C4-2B (cell line): ENCODE results near the gene FAM81B.

Experiments
- H3K27ac ChIP-seq: fragments of 450-650 bp; 2 replicates; pipeline ENCODE4 v1.5.1; 2017
- CTCF ChIP-seq: fragments of 450-650 bp; conservative IDR thresholded peaks from 2 replicates; pipeline ENCODE4 v1.5.1; 2017; ENCODE audit warnings: mild to moderate bottlenecking
- ZFX ChIP-seq: fragments of 450-650 bp; IDR thresholded peaks from 2 replicates; pipeline ENCODE4 v1.6.1; 2017

The FAM81B gene

GRCh38 chr5:95365302-95366095 lies 25.7 kb upstream of the FAM81B start:
- TF ChIP-seq CTCF: no peak
- TF ChIP-seq ZFX: no peak
- H3K27ac ChIP-seq: no peak overlapping the region

GRCh38 chr5:95369782-95370181 lies 21.4 kb upstream of the FAM81B start:
- TF ChIP-seq ZFX (no peak), CTCF (no peak)

GRCh38 chr5:95374061-95374460 lies 17.1 kb upstream of the FAM81B start:
- TF ChIP-seq ZFX (no peak), CTCF (no peak)
- no peak overlapping the region for H3K27ac ChIP-seq

More at GRCh38 chr5:95369782-95370181, 21.4 kb upstream of the FAM81B start:
- H3K27ac ChIP-seq: no peak overlapping the region

DNA sequence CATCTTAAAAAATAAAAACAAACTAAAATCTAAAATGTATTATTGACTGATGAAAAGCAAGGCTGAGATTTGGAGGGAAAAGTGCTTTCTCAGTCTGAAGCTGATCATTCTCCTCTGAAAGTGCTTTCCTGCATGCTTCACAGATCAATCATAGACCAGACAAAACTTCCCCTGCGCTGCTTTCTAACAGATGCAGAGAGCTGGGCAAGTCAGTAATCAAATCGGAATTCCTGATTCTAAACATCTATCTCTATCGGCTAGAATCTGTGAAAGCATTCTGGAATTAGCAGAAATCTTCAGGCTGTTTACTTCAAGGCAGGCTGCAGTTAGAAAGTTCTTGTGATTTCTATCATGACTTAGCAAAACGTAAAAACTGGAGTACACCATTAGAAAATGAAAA lies 15.6 kb upstream of the FAM81B start:
- H3K27ac ChIP-seq: no peak overlapping the region
- no peak for TF ChIP-seq CTCF
- TF ChIP-seq ZFX: no peak

DNA sequence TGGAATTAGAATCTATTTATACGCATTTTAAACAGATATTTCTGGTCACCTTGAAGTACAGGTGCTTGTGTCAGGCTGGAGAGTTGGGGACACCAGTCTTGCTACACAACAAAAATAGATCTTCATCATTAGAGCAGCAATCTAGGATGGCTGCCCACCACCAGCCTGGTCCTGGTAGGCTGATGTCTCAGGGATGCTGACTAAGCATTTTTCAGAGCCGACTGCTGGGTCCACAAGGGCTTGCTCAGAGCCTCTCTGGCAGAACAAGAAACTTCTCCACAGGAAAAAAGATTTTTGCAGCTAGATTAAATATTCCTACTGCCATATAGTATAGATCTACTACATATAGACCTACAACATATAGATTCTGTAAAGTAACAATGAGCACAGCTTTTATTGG lies 12.0 kb upstream of the FAM81B start:
- no peak overlapping the region for H3K27ac ChIP-seq
- TF ChIP-seq ZFX (no peak), CTCF (no peak)

- TF ChIP-seq ZFX: no peak
- TF ChIP-seq CTCF: no peak
- H3K27ac ChIP-seq: no peak overlapping the region
Observed at GRCh38 chr5:95380103-95380628, 11.0 kb upstream of the FAM81B start.

GRCh38 chr5:95382801-95383200 lies 8.4 kb upstream of the FAM81B start:
- TF ChIP-seq ZFX: no peak
- no peak for TF ChIP-seq CTCF
- H3K27ac ChIP-seq: no peak overlapping the region
